Measurements from ENCODE around the gene ZNF578. TPM values are rescaled to one million over a fixed set of nuclear protein-coding genes. Genes with fewer than 3 reads are reported as not detected.
A peak's percentile ranks its signal among the peaks of the same experiment; 100 is the strongest.
"Not testable (repeated sequence)": the region's sequence is repeated elsewhere in the genome, so short reads cannot be mapped to it uniquely, and the experiment has no call there.

The ZNF578 gene
- total and polyA plus RNA-seq, 2 of the 8 experiments (the other 6 are each of a cell fraction or from before 2014, with no cell fraction given): 1.6 to 4.2 TPM

DNA sequence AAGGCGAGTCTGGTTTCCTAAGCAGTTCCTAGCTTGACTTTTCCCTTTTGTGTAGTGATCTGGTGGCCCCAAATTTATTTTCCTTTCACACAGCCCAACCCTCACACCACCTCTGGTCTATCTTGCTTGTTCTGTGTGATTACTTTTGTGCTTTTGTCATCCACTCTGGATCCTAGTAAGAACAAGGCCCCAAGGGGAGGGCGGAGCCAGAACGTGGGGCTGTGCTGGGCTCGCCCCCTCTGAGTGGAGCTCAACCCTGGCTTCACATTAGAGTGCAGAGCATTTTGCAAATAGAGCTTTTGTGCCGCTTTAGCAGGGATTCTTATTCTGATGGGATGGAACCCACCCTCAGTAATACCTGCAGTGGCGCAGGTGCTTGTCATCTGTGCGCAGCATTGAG is 31.7 kb downstream of the ZNF578 start:
- H4K20me1 ChIP-seq (replicated peaks in 1 of 2; ENCODE audit: control insufficient read depth in 1 of 2, insufficient read depth in 2 of 2, low read length in 2 of 2); H3K4me3 ChIP-seq (ENCODE audit: extremely low read depth in 1 of 4, insufficient read depth in 2 of 4, low read depth in 3 of 4, low read length in 4 of 4); H3K27ac ChIP-seq (ENCODE audit: low read depth, low read length); H2AFZ ChIP-seq (ENCODE audit: low read length); H2BK15ac ChIP-seq (ENCODE audit: low read length); H4K8ac ChIP-seq (ENCODE audit: extremely low read depth, insufficient read depth, low read length); H3K4ac ChIP-seq (replicated peaks; ENCODE audit: insufficient read length, low read depth, low read length); H3K23me2 ChIP-seq (ENCODE audit: low read depth, low read length); H4K5ac ChIP-seq (ENCODE audit: insufficient read length, low read depth, low read length); H3K56ac ChIP-seq (replicated peaks; ENCODE audit: insufficient read length, low read depth, low read length); H3K9ac ChIP-seq (replicated peaks in 1 of 4; ENCODE audit: extremely low read depth in 1 of 4, low read depth in 3 of 4, low read length in 3 of 4); H3K14ac ChIP-seq (ENCODE audit: insufficient read length); H3K79me2 ChIP-seq (ENCODE audit: control insufficient read depth in 1 of 2, insufficient read depth in 2 of 2, low read length in 2 of 2); H3K79me1 ChIP-seq (ENCODE audit: low read depth, low read length); H2BK120ac ChIP-seq (replicated peaks; ENCODE audit: low read depth, low read length); H3K36me3 ChIP-seq (ENCODE audit: control insufficient read depth in 2 of 4, insufficient read depth in 4 of 4, low read length in 3 of 4); H3K27me3 ChIP-seq (replicated peaks in 1 of 4; ENCODE audit: control insufficient read depth in 3 of 4, extremely low read depth in 1 of 4, insufficient read depth in 3 of 4, low read length in 3 of 4); H3K23ac ChIP-seq (ENCODE audit: insufficient read length); FAIRE-seq: not testable (repeated sequence)
- H2BK12ac ChIP-seq (ENCODE audit: low read depth, low read length): peak overlapping the region; percentile 50; the same call in 1 of the 2 replicates
- CTCF ChIA-PET (ENCODE audit: partially characterized antibody): interaction anchor here (1.0 kb wide), 1 partner anchor 32 kb away, joined by 3 read pairs; no protein-coding TSS in a partner anchor
- 0 out of 2 replicates have a peak overlapping the region, but pooled peaks have one; percentile 24 for H2AK5ac ChIP-seq (ENCODE audit: low read depth, low read length)
- peak overlapping the region; percentile 78 for H3K18ac ChIP-seq (ENCODE audit: extremely low read depth, low read length)
- POLR2A ChIA-PET (ENCODE audit: partially characterized antibody): interaction anchor here (0.7 to 1.4 kb wide), 5 partner anchors 19 to 87 kb away, joined by 3 to 7 read pairs (median 3); partner anchors contain the start of genes ZNF528 and ZNF808
- peaks cover 0 to 13% (median 2%) of the 10 kb centered on the region in 4 experiments; a peak in 4 of 7 replicates for H3K4me1 ChIP-seq (replicated peaks in 1 of 4; ENCODE audit: control insufficient read depth in 3 of 4, insufficient read depth in 4 of 4, low read length in 3 of 4)
- WGBS, 2 experiments (ENCODE audit: extremely low coverage in 1 of 2, insufficient coverage in 1 of 2, insufficient read length in 1 of 2, insufficient replicate concordance in 2 of 2, low coverage in 1 of 2, low lambda C conversion rate in 2 of 2, missing lambda C conversion rate in 1 of 2): 80% methylated on average over 7 of the region's 7 CpGs; no CpG with 5 or more reads in 1 of the 2 experiments
- DNase-seq (ENCODE audit: low read depth in 1 of 2, low spot score in 2 of 2): peak in 1 of 2 experiments; percentile 44
- peaks cover 16 to 33% of the 10 kb centered on the region in 2 experiments; a peak in 3 of 4 replicates for H3K9me3 ChIP-seq (ENCODE audit: insufficient read depth in 2 of 2, low read depth in 1 of 2, low read length in 1 of 2)
- peak overlapping the region; percentile 75; the same call in 1 of the 2 replicates for H2BK20ac ChIP-seq (ENCODE audit: low read length)
- peak overlapping the region; percentile 42 for H4K91ac ChIP-seq (replicated peaks; ENCODE audit: insufficient read length, low read length)
- H3K4me2 ChIP-seq (ENCODE audit: insufficient read depth in 1 of 2, low read depth in 2 of 2, low read length in 2 of 2): peak overlapping the region; percentile 1 to 58; a peak in 2 of 4 replicates
- H2BK5ac ChIP-seq (ENCODE audit: low read depth, low read length): peak overlapping the region; percentile 91; the same call in 1 of the 2 replicates

Measured in H1 (cell line).